Kidney (tissue), 14 donors: ENCODE results near the gene SYT1. TPM values are rescaled to one million over a fixed set of nuclear protein-coding genes. Genes with fewer than 3 reads are reported as not detected.

Experiments
- DNase-seq, 5 donors: peaks; one replicate each; pipeline ENCODE4 v3.0.0-alpha.2; 2013 to 2020
- FAIRE-seq: peaks from 2 replicates; lab custom pipeline; 2012; peaks lifted over from hg19 to GRCh38; lab: Jason Lieb, UNC
- H3K27ac ChIP-seq, 2 donors: one replicate each; pipeline ENCODE4 v1.7.0; 2013; ENCODE audit warnings: low read depth in 2 of 2, low read length in 2 of 2, inconsistent platforms in 1 of 2
- H3K27me3 ChIP-seq: one replicate; pipeline ENCODE4 v1.7.1; 2013; ENCODE audit warnings: low read length, inconsistent platforms; ENCODE audit not compliant: control insufficient read depth, insufficient read depth
- H3K36me3 ChIP-seq, 3 donors: one replicate each; pipeline versions ENCODE4 v1.7.0 to v1.7.1; 2013; ENCODE audit warnings: low read length in 3 of 3, control low read depth in 1 of 3, inconsistent platforms in 1 of 3; ENCODE audit not compliant: insufficient read depth in 3 of 3, control insufficient read depth in 2 of 3
- H3K4me1 ChIP-seq, 3 donors: one replicate each; pipeline versions ENCODE4 v1.7.0 to v1.7.1; 2013; ENCODE audit warnings: low read length in 3 of 3, inconsistent platforms in 1 of 3, low read depth in 1 of 3; ENCODE audit not compliant: control insufficient read depth in 2 of 3, insufficient read depth in 2 of 3
- H3K4me3 ChIP-seq, 3 donors: one replicate each; pipeline versions ENCODE4 v1.7.0 to v1.8.1; 2013; ENCODE audit warnings: low read length in 3 of 3, control low read depth in 1 of 3, inconsistent platforms in 1 of 3
- H3K9ac ChIP-seq, 3 donors: one replicate each; pipeline versions ENCODE4 v1.7.0 to v1.7.1; 2013; ENCODE audit warnings: low read length in 3 of 3, control low read depth in 1 of 3, inconsistent platforms in 1 of 3
- H3K9me3 ChIP-seq, 3 donors: one replicate each; pipeline versions ENCODE4 v1.7.0 to v1.7.1; 2013; ENCODE audit warnings: low read length in 3 of 3, control low read depth in 1 of 3, inconsistent platforms in 1 of 3; ENCODE audit not compliant: control insufficient read depth in 2 of 3, insufficient read depth in 1 of 3
- CTCF ChIP-seq: IDR thresholded peaks from 3 replicates; pipeline ENCODE4 v1.5.1; 2012; ENCODE audit warnings: mild to moderate bottlenecking, moderate library complexity, borderline replicate concordance; ENCODE audit not compliant: insufficient read depth; ENCODE audit errors: extremely low read depth
- intact Hi-C: fragments of 100-400 bp; cut with DNase I; formaldehyde crosslinking; loops from one replicate; pipeline ENCODE4 v1.11.1; 2022
- polyA plus RNA-seq: library from polyadenylated mRNA; stranded (reverse); fragments of 350-450 nt; fragmentation: Illumina TruSeq; extraction: RNeasy Lipid Tissue Mini Kit (QIAGEN cat#74804); gene quantifications from one replicate; pipeline ENCODE4 v1.2.3, GENCODE V29; 2014; ENCODE audit warnings: low read depth, low replicate concordance; ENCODE audit not compliant: insufficient read depth
- total RNA-seq: library from RNA; stranded (reverse); fragmentation: NEBNext Ultra II Directional; extraction: Animal tissue kit (Norgen Biotek cat#: 25700); gene quantifications from one replicate; pipeline ENCODE4 v1.2.1, GENCODE V29; 2021
- donor health status: control.
- donor health status: control.
- donor health status: control.
- donor health status: control.
- donor health status: control.
- donor health status: DM: yes; HTN: yes; CAD: no.
- donor health status: Normal renal cell carcinoma (clear cell type).

The SYT1 gene
- total and polyA plus RNA-seq, 2 donors from 2014 or later: 0.69 to 1.2 TPM

- no peak overlapping the region for H3K4me3 ChIP-seq
- H3K9me3 ChIP-seq: no peaks in the 10 kb centered on the region
- intact Hi-C loops: no loop called here
- no peaks in the 10 kb centered on the region for H3K36me3 ChIP-seq
- no peaks in the 10 kb centered on the region for H3K27me3 ChIP-seq
- peak overlapping the region in 1 of 2 donors; percentile 12 for H3K27ac ChIP-seq
- no peak for DNase-seq
- no peak for TF ChIP-seq CTCF
- FAIRE-seq: no peak
- H3K4me1 ChIP-seq: no peaks in the 10 kb centered on the region
- H3K9ac ChIP-seq: no peak overlapping the region
Measured at GRCh38 chr12:79356216-79356615, 491.6 kb downstream of the SYT1 start.

GRCh38 chr12:79357048-79357447 is 492.5 kb downstream of the SYT1 start:
- H3K27me3 ChIP-seq: no peaks in the 10 kb centered on the region
- H3K4me1 ChIP-seq: no peaks in the 10 kb centered on the region
- FAIRE-seq (no peak), DNase-seq (no peak)
- H3K36me3 ChIP-seq: no peaks in the 10 kb centered on the region
- no peaks in the 10 kb centered on the region for H3K9me3 ChIP-seq
- no peak overlapping the region for H3K27ac ChIP-seq
- intact Hi-C loops: no loop called here
- TF ChIP-seq CTCF: no peak
- H3K4me3 ChIP-seq: no peak overlapping the region
- no peak overlapping the region for H3K9ac ChIP-seq

GRCh38 chr12:79358716-79359300 is 494.2 kb downstream of the SYT1 start:
- no peak overlapping the region for H3K4me3 ChIP-seq
- H3K9ac ChIP-seq: no peak overlapping the region
- no peaks in the 10 kb centered on the region for H3K9me3 ChIP-seq
- H3K4me1 ChIP-seq: no peaks in the 10 kb centered on the region
- intact Hi-C loops: no loop called here
- TF ChIP-seq CTCF: no peak
- H3K27ac ChIP-seq: no peak overlapping the region
- H3K27me3 ChIP-seq: no peaks in the 10 kb centered on the region
- DNase-seq (no peak), FAIRE-seq (no peak)
- no peaks in the 10 kb centered on the region for H3K36me3 ChIP-seq

GRCh38 chr12:79360286-79360685 is 495.7 kb downstream of the SYT1 start:
- H3K9ac ChIP-seq: no peak overlapping the region
- FAIRE-seq (no peak), DNase-seq (peak in 1 of 5 donors; percentile 9)
- no peak overlapping the region for H3K4me3 ChIP-seq
- H3K27ac ChIP-seq: no peak overlapping the region
- no peaks in the 10 kb centered on the region for H3K27me3 ChIP-seq
- TF ChIP-seq CTCF: no peak
- intact Hi-C loops: no loop called here
- H3K4me1 ChIP-seq: no peaks in the 10 kb centered on the region
- H3K36me3 ChIP-seq: no peaks in the 10 kb centered on the region
- H3K9me3 ChIP-seq: no peaks in the 10 kb centered on the region
